ENCODE data around the gene SLU7. TPM values are rescaled to one million over a fixed set of nuclear protein-coding genes. Genes with fewer than 3 reads are reported as not detected.

The SLU7 gene
- 44.7 TPM for total RNA-seq (ENCODE audit: unreplicated experiment)
- long read RNA-seq, partial matches to known transcripts: 26 of 30 reads
- long read RNA-seq, other reads (novel, unspliced or antisense): 4 of 30 reads

DNA sequence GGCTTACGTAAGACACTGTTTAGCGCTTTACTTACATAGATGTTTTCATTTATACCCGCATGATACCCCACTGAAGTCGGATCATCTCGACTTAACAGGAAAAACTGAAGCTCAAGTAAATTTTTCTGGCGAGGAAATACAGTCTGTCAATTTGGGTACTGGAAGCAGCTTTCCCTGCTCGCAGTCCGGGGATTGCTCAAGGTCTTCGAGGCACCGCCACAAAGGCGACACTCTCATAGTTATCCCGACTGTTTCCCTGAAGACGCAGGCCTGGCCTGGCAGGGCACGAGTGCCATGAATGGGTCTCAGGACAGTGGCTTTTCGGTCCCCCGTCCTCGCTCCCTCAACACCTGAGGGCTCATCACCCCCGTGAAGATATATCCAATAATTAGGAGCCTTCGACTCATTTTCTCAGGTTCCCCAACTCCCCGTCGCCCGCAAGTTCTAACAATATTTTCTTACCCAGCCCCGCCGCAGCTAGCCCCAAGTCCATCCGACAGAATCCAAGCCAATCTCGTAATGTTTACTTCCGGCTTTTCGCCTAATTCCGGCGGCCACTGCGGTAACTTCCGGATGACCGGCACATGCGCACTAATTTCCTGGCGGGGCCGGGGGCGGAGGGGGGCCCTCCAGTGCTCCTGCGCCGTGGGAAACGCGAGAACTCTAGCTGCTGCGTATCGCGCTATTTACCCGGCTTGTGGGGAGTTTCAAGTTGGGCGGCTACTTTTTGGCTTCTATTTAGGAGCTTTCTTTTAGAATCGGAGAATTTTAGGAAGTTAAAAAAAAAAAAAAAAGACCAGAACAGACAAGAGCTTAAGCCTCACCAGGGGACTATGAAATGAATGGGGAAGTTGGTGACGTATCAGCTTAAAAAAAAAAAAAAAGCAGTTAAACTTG is at the start of gene SLU7:
Gene SLU7, minus strand, starts transcription at position 521 of the 897 bp plus-strand sequence. CDS start 3,787 bp downstream, outside the sequence.
- Mint-ChIP-seq H3K4me3 (ENCODE audit: unreplicated experiment) (peak within 1 kb of the TSS; percentile 96), H3K9me3 (ENCODE audit: unreplicated experiment) (peaks cover 3% of the 10 kb centered on the region), H3K36me3 (ENCODE audit: unreplicated experiment) (no peaks in the 10 kb centered on the region), H3K4me1 (ENCODE audit: low read depth, unreplicated experiment) (peaks cover 21% of the 10 kb centered on the region), H3K27ac (ENCODE audit: unreplicated experiment) (peak within 1 kb of the TSS; percentile 75), H3K27me3 (ENCODE audit: unreplicated experiment) (peaks cover 6% of the 10 kb centered on the region)
- TF ChIP-seq, protein P1, sequence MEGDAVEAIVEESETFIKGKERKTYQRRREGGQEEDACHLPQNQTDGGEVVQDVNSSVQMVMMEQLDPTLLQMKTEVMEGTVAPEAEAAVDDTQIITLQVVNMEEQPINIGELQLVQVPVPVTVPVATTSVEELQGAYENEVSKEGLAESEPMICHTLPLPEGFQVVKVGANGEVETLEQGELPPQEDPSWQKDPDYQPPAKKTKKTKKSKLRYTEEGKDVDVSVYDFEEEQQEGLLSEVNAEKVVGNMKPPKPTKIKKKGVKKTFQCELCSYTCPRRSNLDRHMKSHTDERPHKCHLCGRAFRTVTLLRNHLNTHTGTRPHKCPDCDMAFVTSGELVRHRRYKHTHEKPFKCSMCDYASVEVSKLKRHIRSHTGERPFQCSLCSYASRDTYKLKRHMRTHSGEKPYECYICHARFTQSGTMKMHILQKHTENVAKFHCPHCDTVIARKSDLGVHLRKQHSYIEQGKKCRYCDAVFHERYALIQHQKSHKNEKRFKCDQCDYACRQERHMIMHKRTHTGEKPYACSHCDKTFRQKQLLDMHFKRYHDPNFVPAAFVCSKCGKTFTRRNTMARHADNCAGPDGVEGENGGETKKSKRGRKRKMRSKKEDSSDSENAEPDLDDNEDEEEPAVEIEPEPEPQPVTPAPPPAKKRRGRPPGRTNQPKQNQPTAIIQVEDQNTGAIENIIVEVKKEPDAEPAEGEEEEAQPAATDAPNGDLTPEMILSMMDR (IDR thresholded peaks at IDR 0.05; ENCODE audit: partially characterized antibody, unreplicated experiment): no peak
- DNase-seq: peak; percentile 97

DNA sequence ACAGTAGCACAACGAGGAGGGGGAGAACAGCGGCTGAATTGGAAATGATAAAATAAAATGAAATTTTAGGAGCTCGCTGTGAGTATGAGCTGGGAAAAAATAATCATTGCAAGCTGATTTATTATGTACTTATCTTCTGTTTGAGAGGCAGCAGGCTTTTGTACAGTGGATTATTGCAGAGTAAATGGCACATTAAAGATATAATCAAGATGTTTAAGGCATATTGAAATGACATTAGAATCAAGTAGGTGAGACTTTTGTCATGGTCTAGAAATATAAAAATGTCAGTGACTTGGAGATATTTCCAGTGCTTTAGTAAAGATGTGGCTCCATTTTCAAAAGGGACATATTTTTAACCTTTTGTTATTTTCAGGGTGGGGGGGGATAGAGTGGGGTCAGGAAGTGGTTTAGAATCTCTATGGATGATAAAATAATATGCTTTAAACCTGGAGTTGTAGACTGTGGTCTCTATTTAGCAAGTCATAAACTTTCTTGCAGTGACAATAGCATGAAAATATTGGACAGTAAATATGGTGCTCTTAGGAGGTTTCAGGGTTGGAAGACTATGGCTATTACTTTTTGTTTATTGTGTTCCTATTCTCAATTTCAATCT is 49.6 kb upstream of the SLU7 start:
- Mint-ChIP-seq H3K4me3 (ENCODE audit: unreplicated experiment) (no peak overlapping the region), H3K27ac (ENCODE audit: unreplicated experiment) (no peak overlapping the region), H3K9me3 (ENCODE audit: unreplicated experiment) (no peaks in the 10 kb centered on the region), H3K4me1 (ENCODE audit: low read depth, unreplicated experiment) (no peaks in the 10 kb centered on the region), H3K27me3 (ENCODE audit: unreplicated experiment) (no peaks in the 10 kb centered on the region), H3K36me3 (ENCODE audit: unreplicated experiment) (no peaks in the 10 kb centered on the region)
- TF ChIP-seq, protein P1 (IDR thresholded peaks at IDR 0.05; ENCODE audit: partially characterized antibody, unreplicated experiment): no peak
- DNase-seq: no peak

DNA sequence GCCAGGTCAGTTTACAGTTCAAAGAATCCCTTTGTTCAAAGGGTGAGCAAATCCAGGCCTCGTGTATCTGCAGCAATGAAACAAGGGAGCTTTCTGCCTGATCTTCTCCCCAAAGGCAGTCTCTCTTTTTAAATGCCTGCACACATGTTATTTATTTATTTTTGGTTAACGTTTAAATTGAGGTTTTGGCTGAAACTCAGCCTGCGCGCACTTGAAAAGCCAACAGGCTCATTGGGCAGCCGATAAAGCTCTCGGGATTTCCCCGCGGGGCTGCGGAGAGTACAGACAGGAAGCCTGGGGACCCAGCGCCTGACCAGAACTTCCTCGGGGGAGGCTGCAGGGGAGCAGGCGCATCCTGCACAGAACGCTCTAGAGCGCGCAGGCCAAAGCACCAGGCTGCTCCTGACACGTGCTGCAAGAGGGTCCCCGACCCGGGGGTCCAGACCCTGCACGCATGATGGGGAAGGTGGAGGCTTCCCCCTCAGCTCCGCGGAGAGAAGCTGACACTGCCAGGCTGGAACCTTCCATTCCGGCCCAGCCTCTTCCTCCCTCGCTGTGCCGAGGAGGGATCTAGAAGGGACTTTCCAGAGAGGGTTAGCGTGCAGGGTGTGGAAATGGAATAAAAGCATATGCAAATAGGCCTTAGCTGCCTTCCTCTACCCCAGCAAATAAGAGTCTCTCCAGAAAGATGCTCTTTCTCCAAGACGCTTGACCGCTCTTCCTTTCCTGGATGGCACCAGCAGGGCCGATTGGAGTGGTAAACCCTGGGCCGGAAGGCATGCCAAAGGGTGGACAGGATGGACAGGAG is 48.9 kb upstream of the SLU7 start:
- no peaks in the 10 kb centered on the region for H3K36me3 Mint-ChIP-seq (ENCODE audit: unreplicated experiment)
- DNase-seq: peak; percentile 34
- H3K27me3 Mint-ChIP-seq (ENCODE audit: unreplicated experiment): no peaks in the 10 kb centered on the region
- H3K4me3 Mint-ChIP-seq (ENCODE audit: unreplicated experiment): no peak overlapping the region
- no peaks in the 10 kb centered on the region for H3K9me3 Mint-ChIP-seq (ENCODE audit: unreplicated experiment)
- TF ChIP-seq, protein P1 (IDR thresholded peaks at IDR 0.05; ENCODE audit: partially characterized antibody, unreplicated experiment): no peak
- no peaks in the 10 kb centered on the region for H3K4me1 Mint-ChIP-seq (ENCODE audit: low read depth, unreplicated experiment)
- H3K27ac Mint-ChIP-seq (ENCODE audit: unreplicated experiment): no peak overlapping the region

DNA sequence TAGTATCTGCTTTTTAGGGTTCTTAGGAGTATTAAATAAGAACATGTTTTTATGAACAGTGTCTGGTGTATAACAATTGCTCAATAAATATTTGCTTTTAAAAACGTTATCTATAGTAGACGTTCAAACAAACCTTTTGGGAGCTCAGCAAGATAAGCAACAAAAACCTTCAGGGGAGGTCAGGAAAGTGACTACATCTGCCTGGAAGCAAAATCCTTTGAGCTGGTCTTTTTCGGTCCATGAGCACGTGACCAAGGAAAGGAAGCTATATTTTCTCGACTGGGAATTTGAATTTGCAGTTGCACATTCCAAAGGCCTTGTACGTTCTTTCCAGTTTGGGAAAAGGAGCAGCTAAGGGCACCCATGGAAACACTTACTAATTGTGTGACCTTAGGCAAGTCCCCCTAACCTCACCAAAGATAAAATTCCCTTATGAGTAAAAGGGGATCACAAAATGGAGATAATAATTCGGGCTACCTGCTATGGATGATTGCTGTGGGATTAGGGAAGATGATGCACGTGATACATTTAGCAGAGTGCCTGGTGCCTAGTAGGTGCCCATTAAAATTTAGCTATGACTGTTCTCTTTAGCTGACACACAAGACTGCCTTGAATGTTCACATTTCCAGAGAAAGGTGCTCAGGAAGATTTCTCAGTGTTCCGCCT is 48.1 kb upstream of the SLU7 start:
- TF ChIP-seq, protein P1 (IDR thresholded peaks at IDR 0.05; ENCODE audit: partially characterized antibody, unreplicated experiment): no peak
- H3K27ac Mint-ChIP-seq (ENCODE audit: unreplicated experiment): no peak overlapping the region
- DNase-seq: no peak
- no peak overlapping the region for H3K4me3 Mint-ChIP-seq (ENCODE audit: unreplicated experiment)
- H3K27me3 Mint-ChIP-seq (ENCODE audit: unreplicated experiment): no peaks in the 10 kb centered on the region
- no peaks in the 10 kb centered on the region for H3K4me1 Mint-ChIP-seq (ENCODE audit: low read depth, unreplicated experiment)
- no peaks in the 10 kb centered on the region for H3K36me3 Mint-ChIP-seq (ENCODE audit: unreplicated experiment)
- no peaks in the 10 kb centered on the region for H3K9me3 Mint-ChIP-seq (ENCODE audit: unreplicated experiment)

All from glutamatergic neuron (in vitro differentiated cells).